GM18867 (cell line): ENCODE results near the gene DLX4.
A peak's percentile ranks its signal among the peaks of the same experiment; 100 is the strongest.

Experiments
- ATAC-seq: cut with Tn5 transposase; IDR thresholded peaks from one replicate; pipeline ENCODE4 v1.9.1; 2021; ENCODE audit warnings: mild to moderate bottlenecking, moderate library complexity; ENCODE audit not compliant: unreplicated experiment

DLX4 gene

DNA sequence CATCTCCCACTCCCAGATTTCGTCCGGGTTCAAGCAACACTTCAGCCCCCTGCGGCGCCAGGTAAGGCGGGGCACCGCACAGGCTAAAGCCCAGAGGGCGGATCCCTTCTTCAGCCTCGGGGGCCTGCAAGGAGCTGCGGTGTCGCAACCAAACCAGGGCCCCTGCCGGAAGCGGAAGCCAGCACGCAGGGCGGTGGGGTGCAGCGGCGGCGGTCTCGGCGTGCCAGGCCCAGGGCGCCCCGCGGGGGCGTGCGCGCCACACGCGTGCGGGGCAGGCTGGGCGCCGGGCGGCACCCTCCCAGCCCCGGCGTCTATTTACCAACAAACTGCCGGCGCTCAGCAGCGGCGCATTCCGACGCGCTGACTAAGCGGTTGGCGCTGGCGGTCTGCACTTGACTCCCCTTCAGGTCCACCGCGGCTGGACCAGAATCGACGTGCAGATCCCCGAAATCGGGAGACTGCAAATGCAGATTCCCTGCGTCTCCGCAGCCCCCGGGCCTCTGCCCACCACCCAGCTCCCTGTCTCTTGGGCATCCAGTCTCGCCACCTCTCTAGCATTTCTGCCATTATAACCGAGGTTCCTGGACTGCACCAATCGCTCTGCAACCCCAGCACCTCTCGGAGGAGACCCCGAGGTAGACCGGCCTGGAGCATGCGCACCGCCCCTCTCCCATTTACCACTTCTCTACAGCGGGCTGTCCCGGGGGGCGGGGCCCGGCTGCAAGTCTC lies 421 bp upstream of the DLX4 start:
- peak; percentile 70 for ATAC-seq

DNA sequence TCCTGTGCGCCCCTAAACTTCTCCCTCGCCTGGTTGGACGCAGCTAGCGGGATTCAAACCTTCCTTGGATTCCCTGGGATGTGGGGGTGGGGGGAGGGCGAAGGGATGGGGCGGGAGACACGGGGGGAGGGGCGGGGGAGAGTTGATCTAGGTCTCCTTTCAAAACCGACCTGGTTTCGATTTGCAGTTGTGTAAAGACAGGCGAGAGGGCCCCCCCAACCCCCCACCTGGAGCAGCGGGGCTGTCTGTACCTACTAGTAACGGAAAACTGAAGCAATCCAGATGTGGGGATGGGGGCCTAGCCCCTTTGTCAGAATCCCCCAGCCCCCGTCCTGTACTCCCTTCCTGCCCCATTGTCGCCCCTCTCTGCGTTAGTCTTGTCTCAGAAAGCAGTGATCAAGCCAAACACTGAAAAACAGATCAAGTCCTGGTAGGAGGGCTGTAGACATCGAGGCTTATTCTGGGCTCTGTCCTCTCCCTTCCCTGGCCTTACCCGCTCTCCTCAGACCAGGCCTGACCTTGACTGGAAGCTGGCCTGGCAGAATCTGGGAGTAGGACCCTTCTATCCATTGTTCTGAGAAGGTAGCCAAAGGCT lies 902 bp downstream of the DLX4 start:
- ATAC-seq: no peak

DNA sequence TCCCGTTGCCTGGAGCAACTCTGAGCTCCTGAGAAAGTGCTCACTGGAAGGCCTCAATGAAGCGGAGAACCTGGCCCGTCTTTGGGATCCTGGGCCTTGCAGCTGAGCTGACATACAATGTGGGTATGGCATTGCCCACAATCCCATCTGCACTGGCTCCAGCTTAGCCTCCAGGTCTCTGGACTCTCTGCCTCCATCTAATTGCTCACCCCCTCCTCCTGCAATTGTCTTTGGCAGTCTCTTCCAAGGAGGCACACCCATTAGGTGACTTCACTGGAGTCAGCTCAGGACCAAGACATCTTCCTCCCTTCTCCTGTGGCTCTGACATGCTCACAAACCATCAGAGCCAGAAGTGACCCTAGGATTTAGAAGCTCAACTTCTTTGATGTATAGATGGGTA lies 1.5 kb downstream of the DLX4 start:
- ATAC-seq: no peak

GRCh38 chr17:49971199-49971847 lies 2.3 kb downstream of the DLX4 start:
- no peak for ATAC-seq

- no peak for ATAC-seq
These were observed 3.0 kb downstream of the DLX4 start for GRCh38 chr17:49971848-49972485.

GRCh38 chr17:49972486-49973270 lies 3.7 kb downstream of the DLX4 start:
- ATAC-seq: no peak

DNA sequence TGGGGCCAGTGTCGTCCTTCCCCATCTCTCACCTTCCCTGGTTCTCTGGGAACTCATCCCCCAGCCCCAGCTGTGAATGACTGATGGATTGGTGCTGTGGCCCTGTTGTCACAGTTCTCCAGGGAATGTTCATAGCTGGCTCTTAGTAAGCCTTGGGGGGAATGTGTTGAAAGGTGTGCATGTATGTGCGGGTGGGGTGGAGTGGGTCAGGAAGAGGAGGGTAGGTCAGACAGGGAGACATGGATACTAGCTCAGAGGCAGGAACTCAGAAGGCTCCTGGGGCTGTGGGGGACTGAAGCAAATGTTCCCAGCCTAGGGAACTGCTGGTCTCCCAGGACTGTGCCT lies 4.3 kb downstream of the DLX4 start:
- no peak for ATAC-seq

DNA sequence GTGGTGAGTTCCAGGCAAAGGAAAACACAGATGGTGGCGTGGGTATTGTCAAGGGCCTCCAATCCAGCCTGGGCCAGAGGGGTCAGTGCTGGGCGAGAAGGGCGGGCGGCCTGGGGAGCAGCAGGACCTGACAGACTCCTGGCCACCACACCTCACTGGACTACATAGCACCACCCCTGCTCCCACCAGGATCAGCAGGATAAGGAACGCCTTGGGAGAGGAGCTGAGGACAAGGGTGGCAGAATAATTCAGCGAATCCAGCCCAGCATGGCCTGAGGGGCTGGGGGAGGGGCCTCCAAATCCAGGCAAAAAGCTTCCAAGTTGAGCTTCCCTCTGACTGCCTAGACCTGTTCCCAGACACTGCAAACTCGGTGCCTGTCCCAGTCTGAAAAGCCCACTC lies 6.5 kb downstream of the DLX4 start:
- ATAC-seq: no peak

- ATAC-seq: no peak
These were observed 7.3 kb downstream of the DLX4 start for GRCh38 chr17:49976163-49976827.

GRCh38 chr17:49976828-49977202 lies 7.8 kb downstream of the DLX4 start:
- no peak for ATAC-seq

DNA sequence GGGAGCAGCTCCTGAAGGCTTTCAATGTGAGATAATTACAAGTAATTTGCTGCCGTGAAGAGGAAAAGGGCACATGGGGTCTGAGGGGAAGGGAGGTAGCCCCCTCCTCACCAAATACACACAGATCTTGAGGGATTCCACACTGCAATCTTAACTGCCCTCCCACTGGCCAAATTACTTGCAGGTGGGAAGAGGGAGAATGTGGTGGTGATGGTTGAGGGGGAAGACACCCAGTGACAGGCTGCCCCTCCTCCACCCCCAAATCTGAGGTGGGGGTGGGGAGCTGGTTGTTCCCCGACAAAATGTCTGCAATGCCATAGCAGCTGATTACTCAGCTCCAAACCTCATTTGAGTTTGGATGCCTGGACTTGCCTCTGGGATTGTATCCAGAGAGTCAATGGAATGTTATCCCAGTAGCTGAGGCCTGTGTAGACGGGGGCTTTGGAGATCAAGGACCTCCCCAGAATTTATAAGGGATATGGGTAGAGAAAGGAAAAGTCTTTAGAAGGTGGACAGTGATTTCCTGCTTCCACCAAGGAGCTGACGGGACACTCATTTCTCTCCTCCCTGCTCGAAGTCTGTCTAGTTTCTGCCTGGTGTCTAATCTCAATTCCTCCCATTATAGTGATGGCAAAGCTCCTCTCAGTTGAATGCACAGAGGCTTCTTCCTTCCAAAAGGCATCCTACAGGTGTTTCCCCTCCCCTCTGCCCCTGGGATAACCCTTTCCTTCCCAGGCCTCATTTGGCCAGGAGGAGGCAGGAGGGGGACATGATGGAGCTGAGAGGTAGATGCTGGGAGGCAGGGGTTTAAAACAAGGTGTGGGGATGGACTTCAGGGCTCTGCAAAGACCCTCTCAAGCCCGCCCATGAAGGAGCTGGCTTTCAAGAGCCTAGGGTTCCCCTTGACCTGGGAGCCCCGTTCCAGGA lies 8.7 kb downstream of the DLX4 start:
- ATAC-seq: no peak

DNA sequence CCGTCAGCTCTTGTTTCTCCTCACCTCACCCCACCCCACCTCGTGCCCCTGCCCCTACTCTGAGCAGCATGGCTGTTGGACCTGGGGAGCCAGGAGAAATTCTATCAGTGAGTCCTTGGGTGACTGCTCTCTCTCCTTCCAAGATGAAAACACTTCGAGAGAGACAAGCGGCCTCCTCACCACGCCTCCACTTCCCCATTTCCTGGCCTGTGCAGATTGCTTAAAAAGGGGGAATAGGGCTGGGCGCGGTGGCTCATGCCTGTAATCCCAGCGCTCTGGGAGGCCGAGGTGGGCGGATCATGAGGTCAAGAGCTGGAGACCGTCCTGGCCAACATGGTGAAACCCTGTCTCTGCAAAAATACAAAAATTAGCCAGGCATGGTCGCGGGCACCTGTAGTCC lies 9.5 kb downstream of the DLX4 start:
- no peak for ATAC-seq

- ATAC-seq: no peak
These were observed 10.9 kb downstream of the DLX4 start for GRCh38 chr17:49979748-49980479.

GRCh38 chr17:49980703-49981197 lies 11.8 kb downstream of the DLX4 start:
- no peak for ATAC-seq

GRCh38 chr17:49984283-49984682 lies 15.3 kb downstream of the DLX4 start:
- ATAC-seq: no peak

GRCh38 chr17:49984776-49985175 lies 15.8 kb downstream of the DLX4 start:
- no peak for ATAC-seq

DNA sequence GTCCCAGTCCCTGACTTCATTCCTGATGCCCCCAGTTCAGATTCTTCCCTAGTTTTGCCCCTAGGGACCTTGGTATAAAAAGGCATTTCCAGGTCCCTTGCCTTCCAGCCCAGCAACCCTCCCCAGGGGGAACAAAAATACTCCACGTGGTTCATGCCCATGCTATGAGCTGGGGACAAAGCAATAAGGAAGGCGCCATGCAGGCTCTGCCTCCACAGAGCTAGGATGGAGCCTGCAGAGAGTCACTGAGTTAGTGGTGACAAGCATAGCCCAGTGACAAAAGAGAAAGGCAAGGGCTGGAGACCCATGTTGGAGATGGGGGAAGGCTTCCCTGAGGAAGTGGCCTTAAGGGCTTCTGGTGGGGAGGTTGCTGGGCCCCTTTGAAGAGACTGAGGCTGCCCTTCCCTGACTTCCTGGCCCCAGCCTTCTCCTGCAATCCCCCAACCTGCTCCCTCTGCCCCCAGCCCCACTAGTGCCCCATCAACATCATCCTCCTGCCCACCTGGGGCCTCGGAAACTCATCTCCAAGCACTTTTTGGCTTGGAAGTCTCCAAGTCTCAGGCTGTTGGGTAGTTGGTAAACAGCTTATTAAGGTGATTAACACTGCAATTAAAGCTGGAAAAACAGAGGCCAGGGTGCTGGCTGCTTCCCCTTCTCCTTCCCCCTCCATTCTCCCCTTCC lies 16.5 kb downstream of the DLX4 start:
- no peak for ATAC-seq
